Ovary (tissue), 3 donors: ENCODE measurements around the gene DNMBP.

ENCODE experiments used
- EP300 ChIP-seq: sonication (generic); formaldehyde crosslinking; IDR thresholded peaks from one replicate; pipeline ENCODE4 v1.6.1; 2017; ENCODE audit warnings: antibody characterized with exemption
- POLR2A ChIP-seq: fragments of 450-650 bp; IDR thresholded peaks from one replicate; pipeline ENCODE4 v1.6.1; 2017; ENCODE audit warnings: antibody characterized with exemption, mild to moderate bottlenecking, moderate library complexity
- TF ChIP-seq, protein P1 (sequence below), 3 donors: fragments of 450-650 bp in 2 of 3; fragments of 200-600 bp in 1 of 3; IDR thresholded peaks; one replicate each; pipeline versions ENCODE4 v1.5.1 to v1.8.0; 2016 to 2022; ENCODE audit warnings: antibody characterized with exemption in 3 of 3, mild to moderate bottlenecking in 1 of 3
- donor health status: DM: no; HTN: no; CAD: no.

DNA sequence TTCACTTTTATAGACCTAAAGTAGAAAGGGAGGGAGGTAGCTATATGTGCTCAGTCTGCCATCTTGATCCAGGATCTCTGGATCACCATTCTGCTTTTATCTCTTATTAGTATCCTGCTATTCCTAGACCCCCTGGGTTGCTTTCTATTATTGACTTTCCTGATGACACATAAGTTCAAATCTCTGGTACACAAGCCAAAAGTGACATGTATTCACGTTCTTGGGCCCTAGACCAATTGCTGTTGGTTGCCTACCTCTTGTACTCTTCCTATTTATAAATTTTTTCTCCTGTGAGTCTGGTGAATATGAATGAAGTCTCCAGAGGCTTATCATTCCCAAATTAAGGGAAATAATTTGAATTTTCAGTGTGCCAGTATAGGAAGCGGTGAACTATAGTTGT, 56.9 kb downstream of the DNMBP start:
- no peak for TF ChIP-seq POLR2A
- TF ChIP-seq, protein P1, sequence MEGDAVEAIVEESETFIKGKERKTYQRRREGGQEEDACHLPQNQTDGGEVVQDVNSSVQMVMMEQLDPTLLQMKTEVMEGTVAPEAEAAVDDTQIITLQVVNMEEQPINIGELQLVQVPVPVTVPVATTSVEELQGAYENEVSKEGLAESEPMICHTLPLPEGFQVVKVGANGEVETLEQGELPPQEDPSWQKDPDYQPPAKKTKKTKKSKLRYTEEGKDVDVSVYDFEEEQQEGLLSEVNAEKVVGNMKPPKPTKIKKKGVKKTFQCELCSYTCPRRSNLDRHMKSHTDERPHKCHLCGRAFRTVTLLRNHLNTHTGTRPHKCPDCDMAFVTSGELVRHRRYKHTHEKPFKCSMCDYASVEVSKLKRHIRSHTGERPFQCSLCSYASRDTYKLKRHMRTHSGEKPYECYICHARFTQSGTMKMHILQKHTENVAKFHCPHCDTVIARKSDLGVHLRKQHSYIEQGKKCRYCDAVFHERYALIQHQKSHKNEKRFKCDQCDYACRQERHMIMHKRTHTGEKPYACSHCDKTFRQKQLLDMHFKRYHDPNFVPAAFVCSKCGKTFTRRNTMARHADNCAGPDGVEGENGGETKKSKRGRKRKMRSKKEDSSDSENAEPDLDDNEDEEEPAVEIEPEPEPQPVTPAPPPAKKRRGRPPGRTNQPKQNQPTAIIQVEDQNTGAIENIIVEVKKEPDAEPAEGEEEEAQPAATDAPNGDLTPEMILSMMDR (IDR thresholded peaks at IDR 0.05) = no peak
- no peak for TF ChIP-seq EP300
